ENCODE measurements around the gene COL27A1. TPM values are rescaled to one million over a fixed set of nuclear protein-coding genes. Genes with fewer than 3 reads are reported as not detected.

COL27A1 gene
- total and polyA plus RNA-seq, 2 donors (not counting 1 experiment from before 2014, with no cell fraction given): 0.16 to 0.27 TPM

GRCh38 chr9:114220061-114220541 lies 64.8 kb downstream of the COL27A1 start:
- TF ChIP-seq, protein P1, sequence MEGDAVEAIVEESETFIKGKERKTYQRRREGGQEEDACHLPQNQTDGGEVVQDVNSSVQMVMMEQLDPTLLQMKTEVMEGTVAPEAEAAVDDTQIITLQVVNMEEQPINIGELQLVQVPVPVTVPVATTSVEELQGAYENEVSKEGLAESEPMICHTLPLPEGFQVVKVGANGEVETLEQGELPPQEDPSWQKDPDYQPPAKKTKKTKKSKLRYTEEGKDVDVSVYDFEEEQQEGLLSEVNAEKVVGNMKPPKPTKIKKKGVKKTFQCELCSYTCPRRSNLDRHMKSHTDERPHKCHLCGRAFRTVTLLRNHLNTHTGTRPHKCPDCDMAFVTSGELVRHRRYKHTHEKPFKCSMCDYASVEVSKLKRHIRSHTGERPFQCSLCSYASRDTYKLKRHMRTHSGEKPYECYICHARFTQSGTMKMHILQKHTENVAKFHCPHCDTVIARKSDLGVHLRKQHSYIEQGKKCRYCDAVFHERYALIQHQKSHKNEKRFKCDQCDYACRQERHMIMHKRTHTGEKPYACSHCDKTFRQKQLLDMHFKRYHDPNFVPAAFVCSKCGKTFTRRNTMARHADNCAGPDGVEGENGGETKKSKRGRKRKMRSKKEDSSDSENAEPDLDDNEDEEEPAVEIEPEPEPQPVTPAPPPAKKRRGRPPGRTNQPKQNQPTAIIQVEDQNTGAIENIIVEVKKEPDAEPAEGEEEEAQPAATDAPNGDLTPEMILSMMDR (IDR thresholded peaks at IDR 0.05): no peak
- TF ChIP-seq EZH2 (IDR thresholded peaks at IDR 0.05; ENCODE audit: borderline replicate concordance, insufficient read depth, low read depth, low read length, poor library complexity, severe bottlenecking): no peak
- H3K9me3 Mint-ChIP-seq (ENCODE audit: insufficient read depth): no peaks in the 10 kb centered on the region
- no peak for DNase-seq
- H3K36me3 ChIP-seq (replicated peaks in 1 of 2; ENCODE audit: control extremely low read depth in 1 of 2, control insufficient read depth in 1 of 2, extremely low read depth in 1 of 2, insufficient read depth in 2 of 2, low read length in 1 of 2): no peaks in the 10 kb centered on the region
- no peaks in the 10 kb centered on the region for H3K9me3 ChIP-seq (ENCODE audit: control extremely low read depth in 1 of 3, control insufficient read depth in 2 of 3, insufficient read depth in 1 of 3, low read length in 2 of 3)
- ChIA-PET POLR2A (no interaction called here), CTCF (no interaction called here)
- intact Hi-C loops (cut with micrococcal nuclease): no loop called here
- 80% methylated on average over 5 of the region's 8 CpGs for WGBS (ENCODE audit: insufficient coverage)
- no peak overlapping the region for H3K27ac Mint-ChIP-seq
- no peak overlapping the region for H3K4me3 ChIP-seq (ENCODE audit: control extremely low read depth in 1 of 5, extremely low read depth in 1 of 5, insufficient read depth in 1 of 5, low read depth in 2 of 5, low read length in 4 of 5)
- H3K9ac ChIP-seq (ENCODE audit: low read length): no peak overlapping the region
- H3K27me3 Mint-ChIP-seq: peaks cover 5% of the 10 kb centered on the region
- no peak overlapping the region for H3K4me3 Mint-ChIP-seq
- no peak overlapping the region for H3K27ac ChIP-seq (ENCODE audit: low read length in 2 of 2)
- H4K20me1 ChIP-seq (ENCODE audit: control insufficient read depth, insufficient read depth, low read length, poor library complexity, severe bottlenecking): no peaks in the 10 kb centered on the region
- ATAC-seq (ENCODE audit: low read depth): no peak
- H3K27me3 ChIP-seq (replicated peaks in 1 of 4; ENCODE audit: control extremely low read depth in 1 of 4, control insufficient read depth in 3 of 4, insufficient read depth in 4 of 4, low read length in 3 of 4): no peaks in the 10 kb centered on the region
- no peak overlapping the region for H2AFZ ChIP-seq (ENCODE audit: insufficient read depth, low read depth, low read length, poor library complexity, severe bottlenecking)
- no peaks in the 10 kb centered on the region for H3K4me1 Mint-ChIP-seq
- H3K4me2 ChIP-seq (replicated peaks; ENCODE audit: low read depth, low read length, poor library complexity, severe bottlenecking): no peak overlapping the region
- H3K79me2 ChIP-seq (ENCODE audit: control insufficient read depth, insufficient read depth, low read length): no peaks in the 10 kb centered on the region
- no peaks in the 10 kb centered on the region for H3K4me1 ChIP-seq (ENCODE audit: control insufficient read depth in 2 of 2, insufficient read depth in 2 of 2, low read length in 2 of 2)

DNA sequence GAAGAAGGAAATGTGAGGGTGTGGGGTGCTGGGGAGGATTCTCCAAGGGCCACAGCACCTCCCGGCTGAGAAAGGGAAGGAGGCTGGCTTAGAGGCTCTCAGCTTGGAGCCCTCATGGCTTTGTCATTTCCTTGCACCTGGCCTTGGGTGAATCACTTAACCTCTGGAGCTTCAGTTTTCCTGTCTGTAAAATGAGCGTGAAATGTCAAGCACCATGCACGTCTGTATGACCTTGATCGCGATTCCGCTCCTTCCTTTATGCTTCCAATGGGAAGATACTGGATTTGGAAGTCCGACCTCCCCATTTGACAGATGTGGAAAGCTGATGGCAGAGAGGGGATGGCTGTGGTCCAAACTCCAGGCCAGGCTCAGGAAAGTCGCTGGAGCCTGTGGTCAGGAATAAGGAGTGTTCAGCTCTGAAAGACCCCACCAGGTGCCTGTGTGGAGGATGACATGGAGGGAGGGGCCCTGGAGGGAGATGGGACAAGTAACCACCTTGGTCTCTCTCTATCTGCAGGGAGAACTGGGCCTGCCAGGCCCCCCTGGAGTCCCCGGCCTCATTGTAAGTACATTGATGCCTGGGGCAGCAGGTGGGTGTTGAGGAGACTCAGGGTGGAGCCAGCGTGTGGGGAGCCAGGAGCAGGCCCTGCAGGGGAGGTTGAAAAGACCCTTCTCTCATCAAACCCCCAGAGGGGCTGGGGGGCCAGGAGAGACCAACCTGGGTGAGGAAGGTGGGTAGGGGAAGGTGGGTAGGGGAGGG lies 66.5 kb downstream of the COL27A1 start:
- ATAC-seq (ENCODE audit: low read depth) (no peak), DNase-seq (no peak)
- no peaks in the 10 kb centered on the region for H3K36me3 ChIP-seq (replicated peaks in 1 of 2; ENCODE audit: control extremely low read depth in 1 of 2, control insufficient read depth in 1 of 2, extremely low read depth in 1 of 2, insufficient read depth in 2 of 2, low read length in 1 of 2)
- no peak overlapping the region for H3K4me2 ChIP-seq (replicated peaks; ENCODE audit: low read depth, low read length, poor library complexity, severe bottlenecking)
- peaks cover 5% of the 10 kb centered on the region for H3K27me3 Mint-ChIP-seq
- H3K4me3 Mint-ChIP-seq: no peak overlapping the region
- no peak overlapping the region for H3K27ac ChIP-seq (ENCODE audit: low read length in 2 of 2)
- 82% methylated on average over 9 of the region's 10 CpGs for WGBS (ENCODE audit: insufficient coverage)
- H3K27ac Mint-ChIP-seq: no peak overlapping the region
- no peaks in the 10 kb centered on the region for H3K79me2 ChIP-seq (ENCODE audit: control insufficient read depth, insufficient read depth, low read length)
- H3K4me1 Mint-ChIP-seq: no peaks in the 10 kb centered on the region
- H3K9me3 Mint-ChIP-seq (ENCODE audit: insufficient read depth): no peaks in the 10 kb centered on the region
- no peaks in the 10 kb centered on the region for H4K20me1 ChIP-seq (ENCODE audit: control insufficient read depth, insufficient read depth, low read length, poor library complexity, severe bottlenecking)
- ChIA-PET POLR2A (no interaction called here), CTCF (no interaction called here)
- intact Hi-C loops (cut with micrococcal nuclease): no loop called here
- H3K27me3 ChIP-seq (replicated peaks in 1 of 4; ENCODE audit: control extremely low read depth in 1 of 4, control insufficient read depth in 3 of 4, insufficient read depth in 4 of 4, low read length in 3 of 4): no peaks in the 10 kb centered on the region
- H3K4me3 ChIP-seq (ENCODE audit: control extremely low read depth in 1 of 5, extremely low read depth in 1 of 5, insufficient read depth in 1 of 5, low read depth in 2 of 5, low read length in 4 of 5): no peak overlapping the region
- H3K4me1 ChIP-seq (ENCODE audit: control insufficient read depth in 2 of 2, insufficient read depth in 2 of 2, low read length in 2 of 2): no peaks in the 10 kb centered on the region
- H2AFZ ChIP-seq (ENCODE audit: insufficient read depth, low read depth, low read length, poor library complexity, severe bottlenecking): no peak overlapping the region
- H3K9ac ChIP-seq (ENCODE audit: low read length): no peak overlapping the region
- no peak for TF ChIP-seq EZH2 (IDR thresholded peaks at IDR 0.05; ENCODE audit: borderline replicate concordance, insufficient read depth, low read depth, low read length, poor library complexity, severe bottlenecking)
- H3K9me3 ChIP-seq (ENCODE audit: control extremely low read depth in 1 of 3, control insufficient read depth in 2 of 3, insufficient read depth in 1 of 3, low read length in 2 of 3): no peaks in the 10 kb centered on the region
